Neural cell (in vitro differentiated cells): ENCODE results near the gene ZNF366.

Experiments used
- CTCF ChIP-seq: fragments of 450-650 bp; IDR thresholded peaks from 2 replicates; pipeline ENCODE4 v1.5.1; 2014; ENCODE audit warnings: antibody characterized with exemption, mild to moderate bottlenecking, moderate library complexity; ENCODE audit not compliant: poor library complexity, severe bottlenecking
- EP300 ChIP-seq: fragments of 450-650 bp; conservative IDR thresholded peaks from 2 replicates; pipeline ENCODE4 v1.6.1; 2014; ENCODE audit warnings: antibody characterized with exemption, mild to moderate bottlenecking, moderate library complexity; ENCODE audit not compliant: poor library complexity, severe bottlenecking
- EZH2 ChIP-seq: fragments of 200-600, 300-800 bp; shearing (Covaris generic), sonication (generic); IDR thresholded peaks from 2 replicates; pipeline ENCODE4 v1.6.1; 2014; ENCODE audit warnings: antibody characterized with exemption, low read length, borderline replicate concordance, mild to moderate bottlenecking; ENCODE audit not compliant: insufficient read depth, poor library complexity, severe bottlenecking
- MXI1 ChIP-seq: fragments of 450-650 bp; conservative IDR thresholded peaks from 2 replicates; pipeline ENCODE4 v1.6.1; 2014; ENCODE audit warnings: antibody characterized with exemption, mild to moderate bottlenecking; ENCODE audit not compliant: poor library complexity, severe bottlenecking
- REST ChIP-seq: IDR thresholded peaks from 2 replicates; pipeline ENCODE4 v1.6.1; 2012; ENCODE audit warnings: borderline replicate concordance
- TAF1 ChIP-seq: IDR thresholded peaks from 2 replicates; pipeline ENCODE4 v1.6.1; 2012; ENCODE audit warnings: low read depth

GRCh38 chr5:72518001-72518683 is 10.9 kb upstream of the ZNF366 start:
- no peak for TF ChIP-seq CTCF
- no peak for TF ChIP-seq EZH2
- no peak for TF ChIP-seq TAF1
- no peak for TF ChIP-seq EP300
- TF ChIP-seq REST = no peak
- no peak for TF ChIP-seq MXI1
